ENCODE data around the gene TMEM259.
"Not testable (repeated sequence)": the region's sequence is repeated elsewhere in the genome, so short reads cannot be mapped to it uniquely, and the experiment has no call there.

Gene TMEM259

DNA sequence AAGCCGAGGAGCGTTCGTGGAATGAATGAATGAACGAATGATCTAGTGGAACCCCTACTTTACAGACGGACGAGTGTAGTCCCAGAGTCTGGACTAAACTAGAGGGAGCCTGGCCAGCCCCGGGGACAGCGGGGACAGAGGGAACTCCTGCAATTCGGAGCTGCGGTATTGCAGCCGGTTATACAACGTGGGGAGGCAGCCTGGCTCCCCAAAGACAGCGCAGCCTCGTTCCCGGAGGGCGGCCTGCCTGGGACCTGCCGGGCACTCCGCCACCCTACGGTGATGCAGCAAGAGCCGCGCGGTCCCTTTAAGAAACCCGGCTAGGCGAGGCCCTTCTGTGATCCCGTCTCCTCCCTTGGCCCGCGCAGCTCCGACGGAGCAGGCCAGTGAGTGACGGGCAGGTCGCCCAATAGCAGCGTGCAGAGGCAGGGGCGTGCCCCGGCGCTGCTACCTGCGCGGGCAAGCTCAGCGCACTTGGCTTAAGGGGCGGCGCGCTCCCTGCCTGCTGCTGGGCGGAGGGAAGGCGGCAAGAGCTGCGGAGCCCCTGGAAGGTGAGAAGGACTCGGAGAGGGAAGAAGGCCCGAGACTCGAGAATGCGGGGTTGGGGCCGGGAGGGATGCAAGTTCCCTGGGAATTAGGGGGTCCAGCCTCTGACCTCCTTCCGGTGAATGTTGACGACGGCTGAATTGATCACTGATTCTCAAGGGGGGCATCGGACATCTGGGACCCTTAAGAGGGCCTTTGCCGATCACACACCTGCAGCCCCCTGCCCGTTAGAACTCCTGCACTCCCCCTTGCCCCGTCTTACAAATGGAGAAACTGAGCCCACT lies 18.9 kb upstream of the TMEM259 start, which contains the start of gene ABCA7:
Gene ABCA7 (plus strand): TSS at position 462 of the 830 bp plus-strand sequence. CDS start 1,255 bp downstream, outside the sequence.
- peak; percentile 94 for DNase-seq (ENCODE audit: low spot score)

DNA sequence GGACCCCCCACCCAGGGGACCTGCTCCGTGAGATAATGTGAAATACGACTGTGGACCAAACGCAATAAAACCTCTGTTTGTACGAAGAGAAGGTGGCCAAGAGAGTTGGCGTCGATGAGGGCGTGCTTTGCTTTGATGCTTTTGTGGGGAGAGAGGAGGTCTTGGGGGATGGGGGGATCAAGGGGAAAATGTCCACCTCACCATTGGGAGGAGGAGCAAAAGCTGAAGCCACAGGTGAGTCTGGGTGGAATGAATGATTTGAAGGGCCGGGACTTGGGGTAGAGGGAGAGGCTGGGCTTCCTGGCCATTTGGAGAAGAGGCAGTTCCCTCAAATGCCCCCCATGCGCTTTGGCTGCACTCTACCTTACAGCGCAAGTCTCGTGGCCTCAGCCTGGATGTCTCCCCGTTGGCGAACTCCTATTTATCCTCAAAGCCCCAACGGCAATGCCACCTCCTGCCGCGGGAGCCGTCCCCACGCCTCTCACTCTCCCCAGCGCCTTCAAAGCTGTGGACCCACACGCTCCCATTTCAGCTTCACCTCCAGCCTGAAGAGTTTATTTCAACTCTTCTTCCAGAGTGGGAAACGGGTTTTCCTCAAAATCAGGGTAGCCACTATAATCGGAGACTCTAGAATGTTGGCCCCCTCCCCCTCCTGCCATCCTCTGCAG lies 18.2 kb upstream of the TMEM259 start:
- DNase-seq (ENCODE audit: low spot score) = no peak

DNA sequence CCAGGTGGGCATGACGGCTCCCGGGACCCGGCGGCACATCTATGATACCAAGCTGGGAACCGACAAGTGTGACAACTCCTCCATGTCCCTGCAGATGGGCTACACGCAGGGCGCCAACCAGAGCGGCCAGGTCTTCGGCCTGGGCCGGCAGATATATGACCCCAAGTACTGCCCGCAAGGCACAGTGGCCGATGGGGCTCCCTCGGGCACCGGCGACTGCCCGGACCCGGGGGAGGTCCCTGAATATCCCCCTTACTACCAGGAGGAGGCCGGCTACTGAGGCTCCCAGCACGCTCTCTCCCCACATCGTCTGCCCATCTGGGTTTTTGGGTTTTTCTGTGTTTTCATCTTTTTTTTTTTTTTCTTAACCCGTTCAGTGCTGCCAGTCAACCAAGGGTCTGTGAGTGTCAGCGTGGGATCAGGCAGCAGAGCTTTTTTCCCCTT lies 16.7 kb upstream of the TMEM259 start:
- DNase-seq (ENCODE audit: low spot score) = no peak

DNA sequence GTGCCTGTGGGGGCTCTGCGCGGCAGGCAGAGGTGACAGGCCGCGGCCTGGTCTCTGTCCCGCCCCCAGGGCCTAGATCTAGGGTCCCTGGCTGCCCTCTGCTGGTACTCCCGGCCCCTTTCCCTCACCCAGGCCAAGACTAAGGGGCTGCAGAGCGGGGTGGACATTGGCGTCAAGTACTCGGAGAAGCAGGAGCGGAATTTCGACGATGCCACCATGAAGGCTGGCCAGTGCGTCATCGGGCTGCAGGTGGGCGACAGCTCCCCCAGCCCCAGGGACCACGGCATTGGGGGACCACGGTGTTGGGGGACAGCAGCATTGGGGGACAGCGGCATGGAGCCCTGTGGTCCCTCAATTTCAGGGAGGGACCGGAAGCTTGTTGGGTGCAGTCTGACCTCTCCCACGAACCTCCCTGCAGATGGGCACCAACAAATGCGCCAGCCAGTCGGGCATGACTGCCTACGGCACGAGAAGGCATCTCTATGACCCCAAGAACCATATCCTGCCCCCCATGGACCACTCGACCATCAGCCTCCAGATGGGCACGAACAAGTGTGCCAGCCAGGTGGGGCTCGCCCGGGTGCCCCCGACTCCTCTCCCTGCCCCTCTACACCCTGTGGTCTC lies 15.2 kb upstream of the TMEM259 start:
- DNase-seq (ENCODE audit: low spot score) = no peak

DNA sequence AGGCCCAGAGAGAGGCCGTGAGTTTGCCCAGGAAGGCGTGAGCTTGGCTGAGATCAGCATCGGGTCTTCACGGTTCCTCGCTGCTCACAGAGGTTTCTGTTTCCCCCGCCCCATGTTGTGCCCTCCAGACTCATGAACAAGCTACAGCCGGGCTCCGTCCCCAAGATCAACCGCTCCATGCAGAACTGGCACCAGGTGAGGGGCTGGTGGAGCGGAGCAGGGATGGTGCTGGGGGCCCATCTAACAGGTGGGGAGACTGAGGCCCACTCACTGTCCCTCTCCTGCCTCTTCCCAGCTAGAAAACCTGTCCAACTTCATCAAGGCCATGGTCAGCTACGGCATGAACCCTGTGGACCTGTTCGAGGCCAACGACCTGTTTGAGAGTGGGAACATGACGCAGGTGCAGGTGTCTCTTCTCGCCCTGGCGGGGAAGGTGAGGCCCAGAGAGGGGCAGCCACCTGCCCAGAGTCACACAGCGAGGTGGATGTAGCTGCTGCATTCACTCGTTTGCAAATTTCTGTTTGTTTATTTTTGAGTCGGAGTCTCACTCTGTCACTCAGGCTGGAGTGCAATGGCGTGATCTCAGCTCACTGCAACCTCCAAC lies 11.4 kb upstream of the TMEM259 start:
- DNase-seq (ENCODE audit: low spot score) = no peak

DNA sequence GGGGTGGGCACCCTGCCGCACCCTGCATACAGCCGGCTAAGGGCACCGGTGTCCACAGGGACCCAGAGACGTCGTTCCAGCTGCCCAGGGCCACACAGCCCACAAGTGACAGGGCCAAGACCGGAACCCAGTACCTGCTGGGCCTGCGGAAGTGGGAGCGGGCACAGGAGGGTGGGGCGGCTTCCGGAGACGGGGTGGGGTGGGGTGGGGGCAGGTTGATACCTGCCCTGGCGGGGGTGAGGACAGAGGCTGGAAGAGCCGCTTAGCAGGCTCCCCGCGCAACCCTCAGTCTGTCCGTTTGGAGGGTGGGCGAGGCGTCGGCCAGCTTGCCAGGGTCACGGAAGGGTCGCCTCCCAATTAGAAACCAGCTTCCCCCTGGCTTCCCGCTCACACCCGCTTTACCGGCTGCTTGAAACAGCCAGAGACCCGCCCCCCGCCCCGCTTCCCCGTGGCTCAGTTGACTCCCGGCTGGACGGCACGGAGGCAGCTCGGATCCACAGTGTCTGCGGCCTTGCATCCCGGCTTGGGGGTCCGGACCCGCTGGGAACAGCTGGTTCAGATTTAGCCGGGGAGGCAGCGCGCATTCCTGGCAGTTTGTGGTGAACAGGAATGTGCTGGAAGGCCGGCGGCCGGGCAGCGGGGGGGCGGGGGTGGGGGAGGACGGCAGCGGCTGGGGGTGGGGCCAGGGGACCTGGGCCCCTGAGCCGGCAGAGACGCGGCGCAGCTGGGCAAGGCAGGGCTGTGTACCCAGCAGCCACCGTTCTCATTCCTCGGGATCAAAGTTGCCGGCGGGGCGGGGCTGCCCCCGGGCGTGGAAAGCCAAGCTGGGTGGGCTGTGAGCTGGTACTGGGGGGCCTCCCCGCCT lies 7.4 kb upstream of the TMEM259 start:
- DNase-seq (ENCODE audit: low spot score) = no peak

DNA sequence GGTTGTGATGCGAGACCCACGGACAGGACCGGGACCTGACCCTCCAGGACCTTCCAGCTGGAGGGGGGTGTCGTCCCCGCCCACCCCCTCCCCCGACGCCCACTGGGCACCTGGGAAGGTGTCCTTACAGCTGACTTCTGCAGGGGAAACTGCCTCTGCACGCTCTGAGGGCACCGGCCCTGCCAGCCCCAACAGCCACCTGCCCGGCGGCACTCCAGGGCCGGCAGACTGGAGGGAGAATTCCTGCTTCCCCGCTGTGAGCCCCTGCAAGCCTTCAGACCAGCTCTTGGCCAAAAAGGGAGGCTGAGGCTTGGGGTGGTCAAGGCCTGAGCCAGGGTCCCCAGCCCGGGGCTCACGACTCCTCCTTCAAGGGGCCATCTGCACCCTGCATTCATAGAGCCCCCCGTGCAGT lies 6.7 kb upstream of the TMEM259 start:
- DNase-seq (ENCODE audit: low spot score) = no peak

DNA sequence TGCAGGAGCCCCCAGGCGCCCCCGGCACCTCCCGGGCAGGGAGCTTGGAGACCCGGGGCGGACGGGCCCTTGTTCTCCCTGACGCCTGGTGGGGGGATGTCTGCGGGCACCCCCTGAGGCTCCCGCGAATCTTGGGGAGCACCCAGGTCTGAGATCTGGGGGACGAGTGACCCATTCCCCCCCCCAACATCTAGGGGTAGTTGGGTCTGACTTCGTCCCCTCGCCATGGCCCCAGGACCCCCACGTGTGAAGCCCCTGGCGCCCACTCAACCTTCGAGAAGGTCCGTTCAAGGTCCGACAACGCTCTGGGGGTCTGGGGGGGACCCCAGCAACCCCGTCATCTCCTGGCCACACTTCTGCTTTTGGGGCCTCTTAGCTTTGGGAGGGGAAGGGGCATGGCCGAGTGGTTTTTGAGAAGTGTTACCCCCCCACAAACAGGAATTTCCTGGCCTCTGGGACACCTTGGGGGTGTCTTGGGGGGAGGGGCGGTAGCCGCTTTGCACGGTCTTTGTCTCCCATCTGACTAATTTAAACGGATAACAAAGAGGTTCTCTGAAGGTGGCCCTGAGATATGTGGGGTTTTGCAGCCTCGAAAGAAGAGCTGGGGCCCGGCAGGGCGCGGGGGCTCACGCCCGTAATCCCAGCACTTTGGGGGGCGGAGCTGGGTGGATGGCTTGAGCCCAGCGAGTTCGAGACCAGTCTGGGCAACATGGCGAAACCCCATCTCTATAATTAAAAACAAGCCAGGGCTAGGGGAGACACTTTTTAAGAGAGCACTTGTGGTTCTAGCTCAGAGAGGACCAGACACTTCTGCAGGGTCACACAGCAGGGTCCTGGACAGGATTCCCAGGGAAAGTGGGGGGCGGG lies 6.1 kb upstream of the TMEM259 start:
- DNase-seq (ENCODE audit: low spot score) = no peak

DNA sequence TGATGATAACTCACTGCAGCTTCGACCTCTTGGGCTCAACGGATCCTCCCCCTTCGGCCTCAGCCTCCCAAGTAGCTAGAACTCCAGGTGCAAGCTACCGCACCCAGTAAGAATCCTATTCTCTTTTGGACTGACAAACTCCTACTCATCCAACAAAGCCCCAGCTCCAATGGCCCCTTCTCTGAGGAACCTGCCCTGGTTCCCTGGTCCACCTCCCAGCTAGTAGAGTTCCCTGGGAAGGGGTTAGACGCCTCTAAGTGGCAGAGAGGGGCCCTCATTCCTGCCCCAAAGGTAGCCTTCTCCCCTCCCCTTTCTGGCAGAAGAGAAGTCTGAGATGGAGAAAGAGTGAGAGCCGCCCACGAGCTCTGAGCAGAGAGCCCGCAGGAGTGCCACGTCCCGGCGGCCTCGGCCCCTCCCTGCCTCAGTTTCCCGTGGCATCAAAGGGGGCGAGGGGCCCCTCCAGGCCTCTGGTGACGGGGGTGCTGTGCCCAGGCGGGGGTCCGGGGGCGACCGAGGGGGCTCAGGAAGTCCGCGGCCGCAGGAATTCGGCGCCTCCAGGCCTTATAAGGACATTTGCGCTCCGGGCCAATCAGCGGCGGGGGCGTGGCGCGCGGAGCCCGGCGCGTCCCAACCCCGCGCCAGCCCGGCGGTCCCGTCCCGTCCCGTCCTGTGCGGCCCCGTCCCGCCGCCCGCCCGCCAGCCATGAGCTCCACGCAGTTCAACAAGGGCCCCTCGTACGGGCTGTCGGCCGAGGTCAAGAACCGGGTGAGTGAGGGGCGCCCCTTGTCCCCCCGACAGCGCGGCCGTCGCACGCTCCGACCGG lies 5.2 kb upstream of the TMEM259 start, which contains the start of gene CNN2:
Gene CNN2 (plus strand): TSS at position 649 of the 823 bp plus-strand sequence. CDS start 54 bp downstream, at position 703.
- peak; percentile 72 for DNase-seq (ENCODE audit: low spot score)

DNA sequence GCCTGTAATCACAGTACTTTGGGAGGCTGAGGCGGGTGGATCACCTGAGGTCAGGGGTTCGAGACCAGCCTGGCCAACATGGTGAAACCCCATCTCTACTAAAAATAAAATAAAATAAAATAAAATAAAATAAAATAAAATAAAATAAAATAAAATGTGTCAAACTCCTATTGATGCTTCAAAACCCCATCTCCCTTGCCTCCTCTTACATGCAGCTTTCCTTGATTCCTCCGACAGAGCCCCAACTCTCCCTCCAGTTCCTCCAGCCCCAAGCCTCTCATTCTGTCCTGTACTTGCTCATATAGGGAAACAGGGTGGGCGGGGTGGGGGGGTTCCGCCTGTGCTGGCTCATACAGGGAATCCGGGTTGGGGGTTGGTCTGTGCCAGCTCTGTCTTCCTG lies 4.2 kb upstream of the TMEM259 start:
- not testable (repeated sequence) for DNase-seq (ENCODE audit: low spot score)

DNA sequence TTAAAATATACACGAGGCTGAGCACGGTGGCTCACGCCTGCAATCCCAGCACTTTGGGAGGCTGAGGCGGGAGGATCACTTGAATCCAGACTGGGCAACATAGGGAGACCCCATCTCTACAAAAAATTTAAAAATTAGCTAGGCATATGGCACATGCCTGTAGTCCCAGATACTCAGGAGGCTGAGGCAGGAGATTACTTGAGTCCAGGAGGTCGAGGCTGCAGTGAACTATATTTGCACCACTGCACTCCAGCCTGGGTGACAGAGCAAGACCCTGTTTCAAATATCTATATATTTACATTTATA lies 2.9 kb upstream of the TMEM259 start:
- DNase-seq (ENCODE audit: low spot score) = not testable (repeated sequence)

DNA sequence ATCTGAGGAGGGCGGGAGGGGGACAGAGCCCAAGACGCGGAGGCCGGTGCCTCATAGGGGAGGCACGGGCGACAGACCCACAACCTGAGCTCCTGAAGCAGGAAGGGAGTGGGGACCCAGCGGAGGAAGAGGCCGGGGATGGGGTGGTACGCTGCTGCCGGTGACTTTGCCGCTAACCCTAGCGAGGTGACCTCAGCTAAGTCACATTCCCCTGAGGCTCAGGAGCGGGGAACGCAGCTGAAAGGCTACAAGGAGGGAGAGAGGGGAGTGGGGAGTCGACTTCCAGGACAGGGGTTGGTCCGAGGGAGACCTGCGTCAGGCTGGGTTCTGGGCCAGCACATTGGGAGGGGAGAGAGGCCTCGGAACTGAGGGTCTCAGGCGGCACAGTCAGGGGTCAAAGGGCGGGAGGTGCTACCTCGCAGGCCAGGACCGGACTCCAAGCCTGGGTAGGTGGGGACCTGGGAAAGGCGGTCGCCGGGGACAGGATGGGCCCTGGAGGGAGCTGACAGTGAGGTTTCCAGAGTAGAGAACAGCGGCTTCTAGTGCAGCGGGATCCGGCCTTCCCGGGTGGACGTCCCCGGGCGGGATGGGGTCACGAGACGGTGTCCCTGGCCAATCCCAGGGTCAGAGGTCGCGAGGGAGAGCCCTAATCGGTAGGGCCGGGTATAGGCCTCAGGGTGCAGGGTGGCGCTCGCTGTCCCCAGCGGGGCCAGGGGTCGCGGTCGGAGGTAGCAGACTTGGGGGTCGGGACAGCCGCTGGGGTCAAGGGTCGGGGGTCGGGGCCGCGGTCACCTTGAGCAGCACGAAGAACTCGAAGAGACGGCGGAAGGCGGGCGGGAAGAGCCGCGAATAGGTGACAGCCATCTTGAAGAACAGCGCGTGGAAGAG lies 699 bp downstream of the TMEM259 start:
- no peak for DNase-seq (ENCODE audit: low spot score)

DNA sequence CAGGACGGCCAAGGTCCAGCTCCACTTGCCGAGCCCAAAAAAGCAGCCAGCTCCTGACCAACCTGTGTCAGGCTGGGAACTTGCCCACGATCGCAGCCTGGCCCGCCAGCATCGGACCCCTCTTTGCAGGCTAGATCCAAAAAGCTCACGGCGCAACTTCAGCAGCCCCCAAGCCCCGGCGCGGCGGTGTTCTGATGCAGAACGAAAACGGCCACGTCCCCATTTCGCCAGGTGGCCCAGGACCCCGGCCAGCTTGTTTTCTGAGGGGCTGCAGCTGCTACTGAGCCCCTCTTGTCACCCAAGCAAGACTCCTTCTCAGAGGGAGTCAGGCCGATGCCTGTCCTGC lies 1.3 kb downstream of the TMEM259 start:
- DNase-seq (ENCODE audit: low spot score) = no peak

DNA sequence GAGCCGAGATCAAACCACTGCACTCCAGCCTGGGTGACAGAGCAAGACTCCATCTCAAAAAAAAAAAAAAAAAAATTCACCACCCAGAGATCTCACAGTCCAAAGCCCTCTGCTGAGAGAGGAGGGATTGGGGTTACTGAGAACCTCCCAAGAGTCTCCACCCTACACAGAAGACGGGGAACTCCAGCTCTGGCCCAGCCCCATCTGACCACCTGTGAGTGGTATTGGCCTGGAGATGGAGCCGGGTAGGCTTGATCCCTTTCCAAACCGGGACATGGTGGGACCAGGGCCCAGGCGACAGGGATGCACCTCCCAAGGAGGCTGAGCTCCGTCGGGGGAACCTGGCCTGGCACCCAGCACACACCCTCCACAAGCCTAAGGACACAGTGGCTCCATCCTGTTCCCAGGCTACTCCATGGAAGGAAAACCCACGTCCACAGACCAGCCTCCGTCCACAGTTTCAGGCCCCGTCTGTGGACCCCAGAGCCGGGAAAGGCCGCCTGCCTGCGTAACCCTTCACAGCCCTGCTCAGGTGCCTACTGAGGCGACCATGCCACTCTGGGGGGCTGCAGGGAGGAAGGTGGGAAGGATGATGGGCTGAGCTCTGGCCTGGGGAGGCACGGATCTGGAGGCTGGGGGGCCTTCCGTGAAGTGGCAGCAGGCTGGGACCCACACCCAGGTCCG lies 1.8 kb downstream of the TMEM259 start:
- no peak for DNase-seq (ENCODE audit: low spot score)

DNA sequence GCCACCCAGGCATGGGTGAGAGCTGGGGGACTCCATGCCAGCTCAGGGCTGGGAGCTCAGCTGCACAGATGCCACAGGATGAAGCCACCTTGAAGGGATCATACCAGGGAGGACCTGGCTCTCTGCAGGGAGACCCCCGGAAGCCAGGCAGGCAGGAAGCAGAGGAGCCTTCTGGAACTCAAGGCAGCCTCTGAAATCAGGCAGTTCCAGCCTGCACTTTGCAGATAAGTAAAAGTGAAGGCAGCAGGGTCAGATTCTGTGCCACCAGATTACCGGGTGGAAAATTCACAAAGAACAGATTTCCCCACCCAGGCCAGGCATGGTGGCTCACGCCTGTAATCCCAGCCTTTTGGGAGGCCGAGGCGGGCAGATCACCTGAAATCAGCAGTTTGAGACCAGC lies 2.5 kb downstream of the TMEM259 start:
- no peak for DNase-seq (ENCODE audit: low spot score)

DNA sequence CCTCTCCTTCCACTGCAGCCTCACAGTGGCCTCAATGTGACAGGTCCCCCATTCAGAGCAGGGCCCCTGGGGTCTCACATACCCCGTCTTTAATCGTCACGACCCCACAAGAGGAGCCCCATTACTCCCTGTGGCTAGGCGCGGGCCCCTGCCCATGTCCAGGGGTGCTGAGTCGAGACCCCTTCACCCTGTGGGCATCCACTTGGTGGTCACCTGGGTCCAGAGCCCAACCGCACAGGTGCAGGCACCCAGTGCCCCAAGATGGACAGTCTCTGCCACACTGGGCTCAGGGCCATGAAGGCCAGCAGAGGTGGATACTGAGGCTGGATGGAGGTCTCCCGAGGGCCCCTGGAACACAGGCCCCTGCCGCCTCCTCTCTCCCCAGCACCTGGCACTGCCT lies 3.0 kb downstream of the TMEM259 start:
- no peak for DNase-seq (ENCODE audit: low spot score)

DNA sequence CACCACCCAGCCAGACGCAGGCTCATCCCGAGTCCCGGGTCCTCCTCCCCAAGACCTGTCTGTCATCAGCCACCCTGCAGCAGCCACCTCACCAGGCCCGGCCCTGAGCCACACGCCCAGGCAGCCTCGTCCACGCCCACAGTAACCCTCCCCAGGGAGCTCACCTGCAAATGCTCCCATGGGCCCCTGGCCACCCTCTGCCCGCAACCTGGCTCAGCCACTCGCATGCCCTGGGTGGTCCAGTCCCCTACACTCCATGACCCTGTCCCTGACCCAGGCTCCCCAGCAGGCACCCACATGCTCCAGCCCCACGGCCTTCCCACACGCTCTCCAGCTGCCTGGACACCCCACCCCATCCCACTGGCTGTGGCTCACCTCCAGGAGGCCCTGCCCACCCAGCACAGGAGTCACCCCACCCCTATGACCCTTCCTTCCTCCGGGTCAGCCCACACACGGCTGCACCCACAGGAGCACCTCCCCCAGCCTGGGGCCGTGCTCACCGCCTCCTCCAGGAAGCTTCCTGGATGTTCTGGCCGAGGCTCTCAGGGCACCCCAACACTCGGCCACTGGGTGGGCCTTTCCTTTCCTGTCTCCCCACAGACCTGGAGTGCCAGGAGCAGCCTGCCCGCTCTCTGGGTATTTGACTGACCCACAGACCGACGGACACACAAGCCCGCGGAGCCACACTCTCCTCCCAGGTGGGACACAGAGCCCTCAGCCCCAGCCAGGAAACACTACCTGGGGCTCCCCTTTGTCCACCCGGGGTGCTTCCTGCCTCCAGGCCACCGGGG lies 3.6 kb downstream of the TMEM259 start:
- peak; percentile 42 for DNase-seq (ENCODE audit: low spot score)
